Stimulated activated CD4-positive, alpha-beta T cell treated with anti-CD3 and anti-CD28 coated beads, Interleukin-2, amount 100 ng/mL, for 48 hours (primary cell): ENCODE results near the gene MCM3AP.

Source experiments
- DNase-seq, 2 donors: peaks; one replicate each; pipeline ENCODE4 v3.0.0-alpha.2; 2020

The MCM3AP gene

GRCh38 chr21:46285206-46285661, at the start of gene MCM3AP:
Gene MCM3AP, minus strand, starts transcription at chr21:46285611. Its CDS starts 325 bp downstream, at chr21:46285286.
- no peak for DNase-seq

DNA sequence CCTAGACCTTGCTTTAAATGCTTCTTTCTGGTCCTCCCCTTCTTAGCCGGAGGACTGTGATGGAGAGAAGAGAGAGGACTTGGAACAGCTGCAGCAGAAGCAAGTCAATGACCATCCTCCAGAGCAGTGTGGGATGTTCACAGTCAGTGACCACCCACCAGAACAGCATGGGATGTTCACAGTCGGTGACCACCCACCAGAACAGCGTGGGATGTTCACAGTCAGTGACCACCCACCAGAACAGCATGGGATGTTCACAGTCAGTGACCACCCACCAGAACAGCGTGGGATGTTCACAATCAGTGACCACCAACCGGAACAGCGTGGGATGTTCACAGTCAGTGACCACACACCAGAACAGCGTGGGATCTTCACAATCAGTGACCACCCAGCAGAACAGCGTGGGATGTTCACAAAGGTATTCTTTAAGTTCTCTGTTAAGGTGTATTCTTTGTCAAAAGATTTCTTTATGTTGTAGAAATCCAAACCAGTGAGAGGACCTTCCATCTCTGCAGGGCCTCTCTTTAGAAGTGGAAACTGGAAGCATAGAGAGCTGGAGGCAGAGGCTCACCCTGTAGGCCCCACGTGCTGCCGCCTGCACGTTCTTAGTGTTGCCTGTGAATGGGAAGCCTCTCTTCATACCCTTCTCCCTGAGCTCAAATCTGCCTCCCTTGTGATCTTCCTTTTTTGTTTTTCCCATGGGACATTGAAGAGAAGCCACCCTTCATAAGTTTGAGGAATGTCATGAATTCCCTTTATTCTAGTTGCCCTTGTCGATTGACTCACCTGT, 49.1 kb upstream of the MCM3AP start:
- DNase-seq, result no peak

DNA sequence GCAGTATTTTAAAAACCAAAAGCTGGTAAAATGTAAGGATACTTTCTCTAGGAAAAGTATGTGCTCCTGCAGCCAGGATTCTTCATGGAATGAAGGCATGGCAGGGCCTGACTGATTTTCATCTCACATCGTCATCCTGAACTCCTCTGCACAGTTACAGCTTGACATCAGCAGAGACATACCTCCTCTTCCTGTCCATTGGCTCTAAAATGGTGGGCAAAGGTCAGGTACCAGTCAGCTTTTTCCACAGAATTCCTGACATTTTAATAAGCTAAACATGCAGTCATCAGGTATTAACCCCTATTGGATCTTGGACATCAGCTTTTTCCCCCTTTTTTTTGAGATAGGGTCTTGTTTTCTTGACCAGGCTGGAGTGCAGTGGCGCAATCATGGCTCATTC, 44.4 kb upstream of the MCM3AP start:
- no peak for DNase-seq

DNA sequence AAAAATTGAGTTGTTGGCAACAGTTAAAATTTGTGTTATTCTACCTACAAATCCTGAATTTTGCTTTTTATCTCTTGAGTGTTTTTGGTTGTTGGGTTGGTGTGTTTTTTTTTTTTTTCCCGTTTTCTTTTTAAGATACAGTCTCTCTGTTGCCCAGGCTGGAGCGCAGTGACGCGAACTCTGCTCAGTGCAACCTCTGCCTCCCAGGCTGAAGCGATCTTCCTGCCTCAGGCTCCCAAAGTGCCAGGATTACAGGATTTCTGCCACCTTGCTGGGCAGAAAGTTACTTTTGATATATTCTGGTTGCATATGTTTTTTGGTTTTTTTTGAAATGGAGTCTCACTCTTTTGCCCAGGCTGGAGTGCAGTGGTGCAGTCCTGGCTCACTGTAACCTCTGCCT, 42.7 kb upstream of the MCM3AP start:
- DNase-seq, result no peak

DNA sequence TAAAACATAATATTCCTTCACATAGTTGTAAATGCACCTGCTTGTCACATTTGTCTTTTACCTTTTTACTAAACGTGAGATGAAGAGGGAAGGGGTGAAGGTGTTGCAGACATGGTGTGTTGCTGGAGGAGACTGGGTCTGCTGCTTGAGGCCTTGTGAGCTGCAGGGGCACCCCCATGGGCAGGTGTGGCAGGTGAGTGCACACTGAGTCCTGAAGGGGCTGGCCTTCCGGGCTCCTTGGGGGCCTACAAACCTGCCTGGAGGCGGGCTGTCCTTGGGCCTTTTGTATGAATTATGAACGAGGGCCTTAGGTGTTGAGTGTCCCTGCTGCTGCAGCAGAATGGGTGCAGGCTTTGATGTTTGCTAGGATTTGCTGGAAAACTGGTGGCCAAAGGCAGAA, 42.3 kb upstream of the MCM3AP start:
- DNase-seq, result no peak

GRCh38 chr21:46326110-46326703, 40.8 kb upstream of the MCM3AP start:
- DNase-seq, result no peak

DNA sequence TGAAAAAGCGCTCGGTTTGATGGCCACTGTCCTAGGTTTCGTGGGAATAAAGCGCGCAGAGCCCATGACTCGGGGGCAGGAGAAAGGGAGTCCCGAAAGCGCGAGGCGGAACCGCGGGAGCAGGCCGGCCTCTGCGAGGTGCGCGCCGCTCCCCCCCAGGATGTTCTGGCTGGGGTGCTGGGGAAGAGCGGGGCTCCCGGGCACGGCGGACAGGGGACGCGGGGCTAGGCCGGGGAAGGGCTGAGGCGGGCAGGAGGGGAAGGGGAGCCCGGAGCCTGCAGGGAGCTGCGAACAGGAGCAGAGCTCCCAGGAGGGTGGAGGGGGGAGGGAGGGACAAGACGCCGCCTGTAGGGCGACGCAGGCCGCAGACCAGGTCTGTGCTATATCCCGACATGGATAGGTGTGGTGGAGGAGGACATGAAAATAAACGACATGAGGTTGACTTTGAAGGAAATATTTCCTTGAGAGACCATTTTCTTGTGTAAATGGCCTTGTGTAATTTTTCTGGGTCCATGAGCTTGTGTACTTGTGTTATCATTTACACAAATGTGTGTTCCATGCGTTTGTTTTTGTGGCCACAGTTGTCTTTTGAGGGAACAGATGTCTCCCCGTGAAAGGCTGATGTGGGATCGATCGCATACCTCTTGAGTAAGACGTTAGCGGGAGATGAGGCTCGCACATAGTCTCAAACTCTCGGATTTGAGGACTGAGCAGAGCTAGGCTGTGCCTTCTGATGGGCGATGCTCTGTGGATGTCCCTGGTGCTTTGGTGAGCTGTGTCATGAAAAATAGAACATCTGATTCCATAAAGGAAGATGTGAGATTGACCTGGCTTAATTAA, 39.9 kb upstream of the MCM3AP start:
- DNase-seq, result peak; percentile 21 to 27

GRCh38 chr21:46324390-46325072, 39.1 kb upstream of the MCM3AP start:
- DNase-seq, result peak; percentile 84 to 90

DNA sequence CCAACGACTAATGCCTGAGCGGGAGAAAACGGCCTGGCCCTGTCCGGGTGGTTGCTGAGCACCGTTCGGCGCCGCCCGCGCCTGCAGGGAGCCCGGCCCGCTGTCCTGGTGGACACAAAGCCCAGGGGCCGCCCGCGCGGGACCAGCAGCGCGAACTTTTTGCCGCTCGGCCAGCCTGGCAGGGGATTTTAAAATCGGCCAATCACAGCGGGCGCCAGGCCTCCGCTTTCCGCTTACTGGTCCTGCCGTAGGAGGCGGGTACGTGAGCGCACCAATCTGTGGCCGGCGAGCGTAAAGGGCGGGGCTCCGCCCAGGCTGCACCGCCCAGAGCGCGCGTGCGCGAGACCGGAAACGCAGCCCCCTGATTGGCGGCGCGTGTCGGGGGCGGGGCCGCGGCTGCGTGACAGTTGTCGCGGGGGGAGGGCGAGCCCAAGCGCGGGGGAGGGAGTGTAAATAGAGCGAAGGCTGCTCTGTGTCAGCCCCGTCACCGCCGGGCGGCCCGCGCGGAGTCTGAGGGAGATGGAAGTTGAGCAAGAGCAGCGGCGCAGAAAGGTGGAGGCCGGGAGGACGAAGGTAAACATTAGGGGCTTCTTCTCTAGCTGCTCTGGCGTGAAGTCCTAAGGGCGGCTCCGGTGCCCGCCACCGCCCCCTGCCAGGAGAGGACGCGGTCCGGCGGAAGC, 38.4 kb upstream of the MCM3AP start, which contains the start of the genes C21orf58 and PCNT:
TSS of gene C21orf58 (minus strand) at position 161 of the 680 bp plus-strand sequence. CDS start 1,132 bp downstream, outside the sequence.
TSS of gene PCNT (plus strand) at position 447 of the 680 bp plus-strand sequence. CDS start at position 520, 73 bp downstream.
- DNase-seq, result peak; percentile 95 to 96

- peak in 1 of 2 donors; percentile 13 for DNase-seq
Measured at GRCh38 chr21:46323227-46323709, 37.9 kb upstream of the MCM3AP start.

- peak in 1 of 2 donors; percentile 10 for DNase-seq
Measured at GRCh38 chr21:46322351-46323226, 37.2 kb upstream of the MCM3AP start.

- DNase-seq, result no peak
Measured at GRCh38 chr21:46320331-46320801, 35.0 kb upstream of the MCM3AP start.

DNA sequence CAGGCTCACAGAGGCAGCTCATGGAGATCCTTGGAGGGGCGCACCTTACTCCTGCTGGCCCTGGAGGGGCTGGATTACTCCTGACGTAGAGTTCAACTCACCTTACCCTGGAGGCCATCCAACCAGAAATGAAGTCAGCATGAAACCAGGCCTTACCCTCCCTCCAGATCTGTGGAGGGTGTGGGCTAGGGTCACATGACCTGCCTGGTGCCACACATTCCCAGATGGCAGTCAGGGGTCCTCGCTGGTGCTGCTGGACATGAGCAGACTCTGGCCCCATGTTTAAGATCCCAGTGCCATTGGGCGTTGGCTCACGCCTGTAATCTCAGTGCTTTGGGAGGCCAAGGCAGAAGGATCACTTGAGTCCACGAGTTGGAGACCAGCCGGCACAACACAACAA, 33.8 kb upstream of the MCM3AP start:
- DNase-seq, result no peak

- no peak for DNase-seq
Measured at GRCh38 chr21:46318464-46318845, 33.0 kb upstream of the MCM3AP start.

- DNase-seq, result no peak
Measured at GRCh38 chr21:46317710-46318463, 32.5 kb upstream of the MCM3AP start.

DNA sequence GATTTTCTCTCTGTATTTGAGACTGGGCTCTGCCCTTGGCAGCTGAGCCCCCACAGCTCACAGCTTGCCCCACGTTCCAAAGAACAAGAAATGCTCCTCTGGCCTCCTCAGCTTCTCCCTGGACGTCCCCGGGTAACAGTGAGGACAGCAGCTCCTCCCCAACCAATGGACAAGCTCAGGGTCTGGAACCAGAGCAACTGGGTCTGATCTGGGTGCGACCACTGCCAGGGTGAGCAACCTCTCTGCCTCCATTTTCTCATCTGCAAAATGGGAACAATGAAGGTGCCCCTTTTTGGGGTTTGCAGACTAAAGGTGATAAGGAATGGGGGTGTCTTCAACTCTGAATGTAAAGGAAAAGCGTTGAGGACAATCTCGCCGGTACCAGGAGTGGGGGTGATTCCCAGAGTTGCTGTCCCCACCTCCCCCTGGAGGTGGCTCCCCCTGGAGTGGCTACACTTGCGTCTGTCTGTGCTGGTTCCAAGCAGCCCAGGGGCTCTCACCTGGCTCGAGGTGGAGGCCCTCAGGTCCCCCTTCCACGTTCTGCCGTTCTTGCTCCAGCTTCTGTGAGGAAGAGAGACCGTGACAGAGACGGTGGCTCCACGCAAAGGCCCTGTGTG, 31.4 kb upstream of the MCM3AP start:
- no peak for DNase-seq

DNA sequence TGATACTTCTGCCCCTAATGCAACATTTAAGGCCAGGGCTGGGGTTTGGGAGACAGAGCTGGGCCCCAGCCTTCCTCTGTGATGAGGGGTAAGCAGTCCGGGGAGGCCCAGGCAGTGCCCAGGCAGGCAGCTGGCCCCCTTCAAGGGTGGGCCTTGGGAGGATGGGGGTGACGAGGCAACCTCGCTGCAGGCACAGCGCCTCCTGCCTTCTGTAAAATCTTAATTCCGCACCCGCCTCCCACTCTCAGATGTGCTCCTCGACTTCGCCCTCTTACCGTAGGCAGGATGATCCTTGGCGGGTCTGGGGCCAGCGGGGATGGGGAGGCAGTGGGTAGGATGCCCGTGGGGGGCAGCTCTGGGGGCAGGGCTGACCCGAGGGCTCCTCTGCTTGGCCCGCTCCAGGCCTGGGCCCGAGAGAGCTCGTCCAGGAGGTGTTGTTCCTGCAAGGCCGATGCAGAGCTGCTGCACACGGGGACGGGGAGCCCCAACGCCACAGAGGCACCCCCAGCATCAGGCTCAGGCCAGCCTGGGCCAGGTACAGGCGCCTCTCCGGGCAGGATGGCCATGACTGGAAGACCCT, 29.1 kb upstream of the MCM3AP start:
- DNase-seq, result no peak

DNA sequence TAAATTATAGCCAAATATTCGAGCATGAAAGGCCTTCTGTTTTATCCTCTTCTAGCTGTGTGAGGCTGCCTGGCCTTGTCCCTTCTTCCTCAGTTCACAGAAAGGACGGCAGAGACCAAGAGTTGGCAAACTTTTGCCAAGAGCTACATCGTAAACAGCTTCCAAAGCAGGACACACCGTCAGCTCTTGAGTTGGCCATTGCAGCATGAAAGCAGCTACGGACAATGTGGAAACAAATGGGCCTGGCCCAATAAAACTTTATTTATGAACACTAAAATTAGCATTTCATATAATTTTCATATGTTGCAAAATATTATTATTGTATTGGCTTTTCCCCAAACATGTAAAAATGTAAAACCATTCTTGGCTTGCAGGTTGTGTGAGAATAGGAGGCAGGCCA, 27.5 kb upstream of the MCM3AP start:
- DNase-seq, result no peak

DNA sequence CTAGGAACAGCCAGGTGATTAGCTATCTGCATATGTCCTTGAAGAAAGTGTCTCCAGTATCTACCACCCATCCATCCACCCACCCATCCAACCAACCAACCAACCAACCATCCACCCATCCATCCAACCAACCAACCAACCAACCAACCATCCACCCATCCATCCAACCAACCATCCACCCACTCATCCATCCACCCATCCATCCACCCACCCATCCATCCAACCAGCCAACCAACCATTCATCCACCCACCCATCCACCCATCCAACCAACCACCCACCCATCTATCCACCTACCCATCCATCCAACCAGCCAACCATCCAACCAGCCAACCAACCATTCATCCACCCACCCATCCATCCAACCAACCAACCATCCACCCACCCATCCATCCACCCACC, 26.2 kb upstream of the MCM3AP start:
- no peak for DNase-seq
